ENCODE measurements around the gene IFITM10.

- TF ChIP-seq POLR2AphosphoS5 (IDR thresholded peaks at IDR 0.05; ENCODE audit: borderline replicate concordance, low read depth, low read length): no peak
- no peak for TF ChIP-seq EZH2 (IDR thresholded peaks at IDR 0.05)
- TF ChIP-seq FOXP2 (optimal IDR thresholded peaks at IDR 0.05; ENCODE audit: control extremely low read depth, extremely low read length, insufficient read depth): no peak
Measured at GRCh38 chr11:1751531-1751921, 1.1 kb upstream of the IFITM10 start.

Data from SK-N-MC (cell line).